ENCODE data around the gene MAP3K4.

The MAP3K4 gene

GRCh38 chr6:161003336-161003735, 11.8 kb downstream of the MAP3K4 start:
- FAIRE-seq = no peak

- no peak for FAIRE-seq
Measured at GRCh38 chr6:161008245-161008644, 16.7 kb downstream of the MAP3K4 start.

GRCh38 chr6:161009991-161010390, 18.4 kb downstream of the MAP3K4 start:
- no peak for FAIRE-seq

- FAIRE-seq = peak; percentile 22
Measured at GRCh38 chr6:161010418-161010817, 18.8 kb downstream of the MAP3K4 start.

GRCh38 chr6:161011492-161012480, 20.2 kb downstream of the MAP3K4 start:
- FAIRE-seq = no peak

GRCh38 chr6:161013695-161014094, 22.1 kb downstream of the MAP3K4 start:
- no peak for FAIRE-seq

- FAIRE-seq = no peak
Measured at GRCh38 chr6:161017766-161018564, 26.4 kb downstream of the MAP3K4 start.

- no peak for FAIRE-seq
Measured at GRCh38 chr6:161019324-161019839, 27.8 kb downstream of the MAP3K4 start.

- FAIRE-seq = no peak
Measured at GRCh38 chr6:161021543-161021942, 30.0 kb downstream of the MAP3K4 start.

- FAIRE-seq = no peak
Measured at GRCh38 chr6:161021998-161022743, 30.6 kb downstream of the MAP3K4 start.

- FAIRE-seq = no peak
Measured at GRCh38 chr6:161023316-161023715, 31.7 kb downstream of the MAP3K4 start.

- no peak for FAIRE-seq
Measured at GRCh38 chr6:161024364-161024920, 32.9 kb downstream of the MAP3K4 start.

GRCh38 chr6:161027385-161027784, 35.8 kb downstream of the MAP3K4 start:
- FAIRE-seq = no peak

- FAIRE-seq = no peak
Measured at GRCh38 chr6:161029195-161029809, 37.7 kb downstream of the MAP3K4 start.

- FAIRE-seq = no peak
Measured at GRCh38 chr6:161031721-161032495, 40.3 kb downstream of the MAP3K4 start.

GRCh38 chr6:161033667-161034066, 42.1 kb downstream of the MAP3K4 start:
- no peak for FAIRE-seq

- no peak for FAIRE-seq
Measured at GRCh38 chr6:161035182-161035980, 43.8 kb downstream of the MAP3K4 start.

- FAIRE-seq = no peak
Measured at GRCh38 chr6:161035981-161036263, 44.4 kb downstream of the MAP3K4 start.

- no peak for FAIRE-seq
Measured at GRCh38 chr6:161037873-161038228, 46.3 kb downstream of the MAP3K4 start.

GRCh38 chr6:161038229-161039031, 46.9 kb downstream of the MAP3K4 start:
- FAIRE-seq = no peak

All from TTC549 (cell line).